Activated CD4-positive, alpha-beta memory T cell treated with anti-CD3 and anti-CD28 coated beads, Interleukin-2, amount 10 ng/mL, durations not matched to agents 7 days and 5 days (primary cell): ENCODE data around the gene CDK5R2. TPM values are rescaled to one million over a fixed set of nuclear protein-coding genes. Genes with fewer than 3 reads are reported as not detected.

Experiments used
- CTCF ChIA-PET: fragments of 350-600 bp; sonication (Branson Sonifier 250); formaldehyde crosslinking; loops from one replicate; lab custom pipeline; 2021; ENCODE audit warnings: antibody characterized with exemption, inconsistent platforms; lab: Charles Lee
- POLR2A ChIA-PET: fragments of 350-600 bp; sonication (Branson Sonifier 250); formaldehyde crosslinking; loops from one replicate; lab custom pipeline; 2021; ENCODE audit warnings: antibody characterized with exemption; lab: Charles Lee
- DNase-seq: peaks from one replicate; pipeline ENCODE4 v3.0.0-alpha.2; 2020
- H3K27ac Mint-ChIP-seq: one replicate; pipeline ENCODE4 v1.8.0; 2021; ENCODE audit warnings: mild to moderate bottlenecking, mixed read lengths
- H3K27me3 Mint-ChIP-seq: one replicate; pipeline ENCODE4 v1.8.0; 2021; ENCODE audit warnings: mixed read lengths
- H3K36me3 Mint-ChIP-seq: one replicate; pipeline ENCODE4 v1.8.0; 2021; ENCODE audit warnings: low read depth, mixed read lengths
- H3K4me1 Mint-ChIP-seq: one replicate; pipeline ENCODE4 v1.8.0; 2021; ENCODE audit warnings: mixed read lengths
- H3K4me3 Mint-ChIP-seq: one replicate; pipeline ENCODE4 v1.8.0; 2021; ENCODE audit warnings: mild to moderate bottlenecking, mixed read lengths
- H3K9me3 Mint-ChIP-seq: one replicate; pipeline ENCODE4 v1.8.0; 2021; ENCODE audit warnings: mixed read lengths
- total RNA-seq, 2 experiments: library from RNA; stranded (reverse); gene quantifications; one replicate each; pipeline ENCODE4 v1.2.3, GENCODE V29; 2021

CDK5R2 gene
- total RNA-seq, 2 experiments from 2014 or later: not detected

GRCh38 chr2:219002395-219003266 is 43.2 kb downstream of the CDK5R2 start:
- CTCF ChIA-PET: interaction anchor here (1.2 to 1.5 kb wide), 2 partner anchors 21 to 104 kb away, joined by 4 read pairs; no protein-coding TSS in a partner anchor
- DNase-seq: peak; percentile 43
- Mint-ChIP-seq H3K4me3 (no peak overlapping the region), H3K27me3 (peaks cover 67% of the 10 kb centered on the region), H3K36me3 (no peaks in the 10 kb centered on the region), H3K27ac (no peak overlapping the region), H3K4me1 (peaks cover 7% of the 10 kb centered on the region), H3K9me3 (no peaks in the 10 kb centered on the region)
- POLR2A ChIA-PET: interaction anchor here (1.1 to 1.2 kb wide), 2 partner anchors 21 to 23 kb away, joined by 3 to 4 read pairs; no protein-coding TSS in a partner anchor

- no peak overlapping the region for H3K27ac Mint-ChIP-seq
- DNase-seq: no peak
- peaks cover 7% of the 10 kb centered on the region for H3K4me1 Mint-ChIP-seq
- CTCF ChIA-PET: interaction anchor here (1.5 kb wide), 2 partner anchors 105 to 106 kb away, joined by 4 read pairs; no protein-coding TSS in a partner anchor
- POLR2A ChIA-PET: no interaction called here
- H3K9me3 Mint-ChIP-seq: no peaks in the 10 kb centered on the region
- H3K27me3 Mint-ChIP-seq: peaks cover 64% of the 10 kb centered on the region
- H3K4me3 Mint-ChIP-seq: no peak overlapping the region
- no peaks in the 10 kb centered on the region for H3K36me3 Mint-ChIP-seq
Observed at GRCh38 chr2:219003267-219003634, 43.8 kb downstream of the CDK5R2 start.

- Mint-ChIP-seq H3K27ac (no peak overlapping the region), H3K36me3 (no peaks in the 10 kb centered on the region), H3K4me1 (peaks cover 7% of the 10 kb centered on the region), H3K4me3 (no peak overlapping the region), H3K9me3 (no peaks in the 10 kb centered on the region), H3K27me3 (peaks cover 59% of the 10 kb centered on the region)
- POLR2A ChIA-PET: no interaction called here
- CTCF ChIA-PET: interaction anchor here (1.5 kb wide), 2 partner anchors 26 to 106 kb away, joined by 4 read pairs; no protein-coding TSS in a partner anchor
- DNase-seq: no peak
Observed at GRCh38 chr2:219003979-219004378, 44.5 kb downstream of the CDK5R2 start.

GRCh38 chr2:219009294-219009693 is 49.8 kb downstream of the CDK5R2 start:
- no peaks in the 10 kb centered on the region for H3K4me1 Mint-ChIP-seq
- no peak overlapping the region for H3K4me3 Mint-ChIP-seq
- no peak for DNase-seq
- CTCF ChIA-PET: interaction anchor here (0.8 to 4.0 kb wide), 4 partner anchors 14 to 146 kb away, joined by 3 to 16 read pairs (median 8); no protein-coding TSS in a partner anchor
- POLR2A ChIA-PET: no interaction called here
- H3K27ac Mint-ChIP-seq: no peak overlapping the region
- peaks cover 18% of the 10 kb centered on the region for H3K27me3 Mint-ChIP-seq
- no peaks in the 10 kb centered on the region for H3K9me3 Mint-ChIP-seq
- H3K36me3 Mint-ChIP-seq: no peaks in the 10 kb centered on the region

- Mint-ChIP-seq H3K9me3 (no peaks in the 10 kb centered on the region), H3K27me3 (peaks cover 11% of the 10 kb centered on the region), H3K4me1 (no peaks in the 10 kb centered on the region), H3K4me3 (no peak overlapping the region), H3K36me3 (no peaks in the 10 kb centered on the region), H3K27ac (no peak overlapping the region)
- CTCF ChIA-PET: interaction anchor here (0.6 to 4.0 kb wide), 9 partner anchors 13 to 221 kb away, joined by 3 to 16 read pairs (median 3); no protein-coding TSS in a partner anchor
- DNase-seq: no peak
- POLR2A ChIA-PET: no interaction called here
Observed at GRCh38 chr2:219010162-219010756, 50.8 kb downstream of the CDK5R2 start.

- Mint-ChIP-seq H3K9me3 (no peaks in the 10 kb centered on the region), H3K36me3 (no peaks in the 10 kb centered on the region), H3K27me3 (peaks cover 5% of the 10 kb centered on the region), H3K27ac (no peak overlapping the region), H3K4me3 (no peak overlapping the region), H3K4me1 (no peaks in the 10 kb centered on the region)
- ChIA-PET POLR2A (no interaction called here), CTCF (interaction anchor here (0.6 to 4.0 kb wide), 11 partner anchors 10 to 272 kb away, joined by 3 to 16 read pairs (median 3); no protein-coding TSS in a partner anchor)
- DNase-seq: no peak
Observed at GRCh38 chr2:219010873-219011272, 51.4 kb downstream of the CDK5R2 start.

Other genes starting within 250 kb of the CDK5R2 start
- gene TTLL4, start 248.8 kb upstream of the CDK5R2 start, total RNA-seq: 10 to 100 TPM; 27.6 to 29.2 TPM
- gene CYP27A1, start 177.5 kb upstream of the CDK5R2 start, total RNA-seq: not detected
- gene PRKAG3, start 127.9 kb upstream of the CDK5R2 start, total RNA-seq: not detected
- not detected for gene WNT6, start 99.9 kb upstream of the CDK5R2 start, total RNA-seq
- 1 to 10 TPM in 1 of 2 experiments, under 1 TPM in 1; 0.70 to 1.4 TPM for gene WNT10A, start 78.8 kb upstream of the CDK5R2 start, total RNA-seq
- not detected for gene FEV, start 25.5 kb downstream of the CDK5R2 start, total RNA-seq
- gene CRYBA2, start 33.8 kb downstream of the CDK5R2 start, total RNA-seq: not detected
- gene CFAP65, start 81.8 kb downstream of the CDK5R2 start, total RNA-seq: not detected
- not detected for gene IHH, start 101.3 kb downstream of the CDK5R2 start, total RNA-seq
- gene NHEJ1, start 201.1 kb downstream of the CDK5R2 start, total RNA-seq: 10 to 100 TPM; 12.0 to 12.2 TPM
- gene SLC23A3, start 210.4 kb downstream of the CDK5R2 start, total RNA-seq: 1 to 10 TPM; 2.3 TPM
- 10 to 100 TPM; 68.7 to 72.9 TPM for gene CNPPD1, start 217.3 kb downstream of the CDK5R2 start, total RNA-seq
- 100 to 1,000 TPM; 107 to 113 TPM for gene RETREG2, start 218.6 kb downstream of the CDK5R2 start, total RNA-seq
- 10 to 100 TPM; 51.4 to 56.7 TPM for gene ZFAND2B, start 247.1 kb downstream of the CDK5R2 start, total RNA-seq